HFF-Myc (cell line): ENCODE data around the gene RAX2.

ENCODE experiments used
- DNase-seq: peaks from one replicate; pipeline ENCODE4 v3.0.0-alpha.2; 2011; ENCODE audit warnings: low read depth; ENCODE audit errors: extremely low read depth
- H3K4me3 ChIP-seq: replicated peaks from 2 replicates; pipeline ENCODE4 v1.5.1; 2011; ENCODE audit warnings: low read depth, mild to moderate bottlenecking, control low read depth, low read length
- CTCF ChIP-seq: IDR thresholded peaks from 2 replicates; pipeline ENCODE4 v1.5.1; 2012; ENCODE audit warnings: mild to moderate bottlenecking, low read depth, low read length, control low read depth; ENCODE audit errors: missing control alignments

Gene RAX2

GRCh38 chr19:3738477-3739220 lies 33.4 kb downstream of the RAX2 start:
- H3K4me3 ChIP-seq = no peak overlapping the region
- no peak for TF ChIP-seq CTCF
- no peak for DNase-seq

- TF ChIP-seq CTCF = no peak
- H3K4me3 ChIP-seq = no peak overlapping the region
- no peak for DNase-seq
Observed at GRCh38 chr19:3737487-3738205, 34.4 kb downstream of the RAX2 start.

- no peak for DNase-seq
- H3K4me3 ChIP-seq = no peak overlapping the region
- no peak for TF ChIP-seq CTCF
Observed at GRCh38 chr19:3736106-3736724, 35.8 kb downstream of the RAX2 start.

GRCh38 chr19:3734310-3734600 lies 37.8 kb downstream of the RAX2 start:
- DNase-seq = no peak
- no peak for TF ChIP-seq CTCF
- no peak overlapping the region for H3K4me3 ChIP-seq

- DNase-seq = no peak
- no peak overlapping the region for H3K4me3 ChIP-seq
- TF ChIP-seq CTCF = no peak
Observed at GRCh38 chr19:3733549-3734309, 38.3 kb downstream of the RAX2 start.

GRCh38 chr19:3732108-3732507 lies 39.9 kb downstream of the RAX2 start:
- H3K4me3 ChIP-seq = no peak overlapping the region
- no peak for TF ChIP-seq CTCF
- no peak for DNase-seq
